HCT116 (cell line): ENCODE results near the gene KLC4. TPM values are rescaled to one million over a fixed set of nuclear protein-coding genes. Genes with fewer than 3 reads are reported as not detected.

Source experiments
- ATAC-seq: fragments of 200-7000 bp; cut with Tn5 transposase; 2 replicates; pipeline ENCODE4 v1.9.1; 2020; ENCODE audit warnings: mild to moderate bottlenecking, moderate library complexity
- BruUV-seq: library from RNA; stranded (reverse); fragments of 400-500 nt; replicated peaks from 2 replicates; lab custom pipeline; 2021; lab: Mats Ljungman, UMichigan
- CTCF ChIA-PET: fragments of 300-600 bp; sonication (Branson Sonifier 250); formaldehyde crosslinking; loops from one replicate; lab custom pipeline; 2021; ENCODE audit warnings: antibody characterized with exemption; lab: Charles Lee
- POLR2A ChIA-PET: fragments of 300-600, 350-600 bp; sonication (Branson Sonifier 250); formaldehyde crosslinking; loops from one replicate; lab custom pipeline; 2021; ENCODE audit warnings: antibody characterized with exemption; lab: Charles Lee
- RAD21 ChIA-PET, 2 experiments: fragments of 300-600 bp; sonication (Branson Sonifier 250); formaldehyde crosslinking; loops; one replicate each; lab custom pipeline; 2023; ENCODE audit warnings: low total read pairs in 2 of 2; ENCODE audit not compliant: uncharacterized antibody in 2 of 2, unreplicated experiment in 2 of 2, low non-redundant PET in 1 of 2; lab: Charles Lee
- DNase-seq: peaks from one replicate; pipeline ENCODE4 v3.0.0-alpha.2; 2010; ENCODE audit warnings: low read depth, low spot score
- H2AFZ ChIP-seq: fragments of 200-600 bp; shearing (Covaris generic), sonication (generic); 2 replicates; pipeline ENCODE4 v1.6.1; 2017; ENCODE audit warnings: low read depth, mixed run types, mixed read lengths, antibody characterized with exemption, low read length; ENCODE audit not compliant: poor library complexity, severe bottlenecking
- H3K27ac ChIP-seq: 2 replicates; pipeline ENCODE4 v1.5.1; 2012; ENCODE audit warnings: low read depth, low read length
- H3K27me3 ChIP-seq: fragments of 200-600 bp; sonication (generic); 2 replicates; pipeline ENCODE4 v1.6.1; 2016; ENCODE audit warnings: mixed run types, low read length, mixed read lengths; ENCODE audit not compliant: insufficient read depth
- H3K36me3 ChIP-seq, 2 experiments: fragments of 200-500 bp in 1 of 2; fragments of 200-600 bp in 1 of 2; sonication (Bioruptor generic) in 1 of 2; sonication (generic) in 1 of 2; 2 replicates each; pipeline versions ENCODE4 v1.5.1 to v1.6.1; 2014 to 2016; ENCODE audit warnings: low read length in 2 of 2, inconsistent platforms in 1 of 2, mixed read lengths in 1 of 2, mixed run types in 1 of 2; ENCODE audit not compliant: insufficient read depth in 2 of 2, control insufficient read depth in 1 of 2
- H3K4me1 ChIP-seq, 2 experiments: fragments of 200-600 bp in 1 of 2; sonication (generic) in 1 of 2; 2 replicates each; pipeline versions ENCODE4 v1.5.1 to v1.6.1; 2012 to 2017; ENCODE audit warnings: low read length in 2 of 2, inconsistent platforms in 1 of 2, mild to moderate bottlenecking in 1 of 2, mixed read lengths in 1 of 2, mixed run types in 1 of 2, moderate library complexity in 1 of 2; ENCODE audit not compliant: insufficient read depth in 2 of 2, control insufficient read depth in 1 of 2
- H3K4me2 ChIP-seq: fragments of 200-600 bp; sonication (generic); 2 replicates; pipeline ENCODE4 v1.6.1; 2017; ENCODE audit warnings: mixed run types, low read length, mixed read lengths
- H3K4me3 ChIP-seq, 2 experiments: fragments of 200-600 bp in 1 of 2; sonication (generic) in 1 of 2; replicated peaks in 1 of 2; 2 replicates each; pipeline ENCODE4 v1.5.1; 2011 to 2016; ENCODE audit warnings: low read length in 2 of 2, control low read depth in 1 of 2, low read depth in 1 of 2, mild to moderate bottlenecking in 1 of 2, mixed read lengths in 1 of 2, mixed run types in 1 of 2
- H3K79me2 ChIP-seq: fragments of 200-600 bp; sonication (generic); 2 replicates; pipeline ENCODE4 v1.6.1; 2017; ENCODE audit warnings: mild to moderate bottlenecking, mixed run types, low read length, moderate library complexity, mixed read lengths; ENCODE audit not compliant: insufficient read depth
- H3K9ac ChIP-seq: fragments of 200-600 bp; sonication (generic); 2 replicates; pipeline ENCODE4 v1.6.1; 2016; ENCODE audit warnings: low read length, mixed read lengths
- H3K9me2 ChIP-seq: fragments of 200-600 bp; sonication (generic), shearing (Covaris generic); 2 replicates; pipeline ENCODE4 v1.6.1; 2017; ENCODE audit warnings: mixed run types, mild to moderate bottlenecking, moderate library complexity; ENCODE audit not compliant: insufficient read depth
- H3K9me3 ChIP-seq, 2 experiments: fragments of 200-500 bp in 1 of 2; fragments of 200-600 bp in 1 of 2; sonication (Bioruptor generic) in 1 of 2; sonication (generic) in 1 of 2; 2 replicates each; pipeline ENCODE4 v1.6.1; 2014 to 2017; ENCODE audit warnings: low read length in 2 of 2, mixed read lengths in 2 of 2, inconsistent platforms in 1 of 2, low read depth in 1 of 2, mild to moderate bottlenecking in 1 of 2, mixed run types in 1 of 2, moderate library complexity in 1 of 2; ENCODE audit not compliant: control insufficient read depth in 1 of 2, insufficient read depth in 1 of 2
- H4K20me1 ChIP-seq: fragments of 200-600 bp; sonication (generic), shearing (Covaris generic); 2 replicates; pipeline ENCODE4 v1.6.1; 2017; ENCODE audit warnings: mixed run types, mild to moderate bottlenecking, moderate library complexity; ENCODE audit not compliant: insufficient read depth
- CBX3 ChIP-seq: IDR thresholded peaks from 2 replicates; pipeline ENCODE4 v1.6.1; 2012; ENCODE audit warnings: low read depth
- EZH2phosphoT487 ChIP-seq: fragments of 200-600 bp; IDR thresholded peaks from 2 replicates; pipeline ENCODE4 v1.6.1; 2018; ENCODE audit warnings: antibody characterized with exemption, borderline replicate concordance
- SRF ChIP-seq: IDR thresholded peaks from 2 replicates; pipeline ENCODE4 v1.6.1; 2012; ENCODE audit warnings: low read depth
- YY1 ChIP-seq: IDR thresholded peaks from 2 replicates; pipeline ENCODE4 v1.6.1; 2011; ENCODE audit warnings: low read length, low read depth, moderate library complexity, mild to moderate bottlenecking; ENCODE audit not compliant: insufficient replicate concordance; ENCODE audit errors: extremely low read depth
- intact Hi-C: fragments of 100-400 bp; cut with micrococcal nuclease; formaldehyde crosslinking; loops from 2 replicates; pipeline ENCODE4 v1.10.0; 2022
- total RNA-seq: library from RNA; stranded (reverse); gene quantifications from one replicate; pipeline ENCODE4 v1.2.1, GENCODE V29; 2021; ENCODE audit not compliant: unreplicated experiment
- TF ChIP-seq, protein P1 (sequence below), 3 experiments: fragments of 200-600 bp in 1 of 3; sonication (generic) in 1 of 3; IDR thresholded peaks in 2 of 3; conservative IDR thresholded peaks in 1 of 3; 2 replicates each; pipeline ENCODE4 v1.5.1; 2012 to 2017; ENCODE audit warnings: low read depth in 2 of 3, low read length in 2 of 3, antibody characterized with exemption in 1 of 3, borderline replicate concordance in 1 of 3, control low read depth in 1 of 3, mild to moderate bottlenecking in 1 of 3, mixed read lengths in 1 of 3, mixed run types in 1 of 3, moderate library complexity in 1 of 3; ENCODE audit not compliant: insufficient read depth in 1 of 3
- TF ChIP-seq, protein P2 (sequence below): IDR thresholded peaks from 2 replicates; pipeline ENCODE4 v1.6.1; 2011; ENCODE audit warnings: mild to moderate bottlenecking, low read length, moderate library complexity; ENCODE audit not compliant: insufficient replicate concordance; ENCODE audit errors: extremely low read depth

Gene KLC4
- total RNA-seq, 1 experiment from 2014 or later: 16.2 TPM

DNA sequence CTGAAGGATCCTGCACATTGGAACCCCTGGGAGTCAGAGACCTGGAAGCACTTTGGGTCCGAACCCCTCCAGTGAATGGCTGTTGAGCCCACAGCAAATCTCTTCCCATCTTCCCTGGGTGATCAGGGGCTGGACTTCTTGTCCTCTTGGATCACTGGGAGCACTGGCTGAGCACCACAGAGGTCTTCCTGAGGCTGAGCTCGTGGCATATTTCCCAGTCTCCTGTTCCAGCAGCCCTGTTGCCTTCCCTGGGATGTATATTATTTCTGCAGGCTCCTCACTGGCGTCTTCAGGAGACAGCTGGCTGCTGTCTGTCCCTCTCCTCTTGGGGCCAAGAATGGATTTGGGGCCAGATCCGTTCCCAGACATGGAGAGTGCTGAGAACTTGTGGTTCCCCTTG, 60.1 kb downstream of the KLC4 start:
- intact Hi-C loops: no loop called here
- ChIA-PET POLR2A (no interaction called here), CTCF (no interaction called here), RAD21 (no interaction called here)
- DNase-seq (no peak), ATAC-seq (no peak)
- Histone ChIP-seq H3K27me3 (no peaks in the 10 kb centered on the region), H3K9me3 (no peaks in the 10 kb centered on the region), H3K27ac (no peak overlapping the region), H3K4me2 (no peak overlapping the region), H3K4me3 (no peak overlapping the region), H3K4me1 (peaks cover 47 to 59% of the 10 kb centered on the region in 2 experiments), H3K9me2 (no peaks in the 10 kb centered on the region), H4K20me1 (no peaks in the 10 kb centered on the region; the same call in 1 of the 2 replicates), H3K79me2 (peaks cover 60% of the 10 kb centered on the region), H2AFZ (no peak overlapping the region), H3K9ac (no peak overlapping the region), H3K36me3 (no peaks in the 10 kb centered on the region)
- no TSS peak for BruUV-seq
- TF ChIP-seq, protein P1, sequence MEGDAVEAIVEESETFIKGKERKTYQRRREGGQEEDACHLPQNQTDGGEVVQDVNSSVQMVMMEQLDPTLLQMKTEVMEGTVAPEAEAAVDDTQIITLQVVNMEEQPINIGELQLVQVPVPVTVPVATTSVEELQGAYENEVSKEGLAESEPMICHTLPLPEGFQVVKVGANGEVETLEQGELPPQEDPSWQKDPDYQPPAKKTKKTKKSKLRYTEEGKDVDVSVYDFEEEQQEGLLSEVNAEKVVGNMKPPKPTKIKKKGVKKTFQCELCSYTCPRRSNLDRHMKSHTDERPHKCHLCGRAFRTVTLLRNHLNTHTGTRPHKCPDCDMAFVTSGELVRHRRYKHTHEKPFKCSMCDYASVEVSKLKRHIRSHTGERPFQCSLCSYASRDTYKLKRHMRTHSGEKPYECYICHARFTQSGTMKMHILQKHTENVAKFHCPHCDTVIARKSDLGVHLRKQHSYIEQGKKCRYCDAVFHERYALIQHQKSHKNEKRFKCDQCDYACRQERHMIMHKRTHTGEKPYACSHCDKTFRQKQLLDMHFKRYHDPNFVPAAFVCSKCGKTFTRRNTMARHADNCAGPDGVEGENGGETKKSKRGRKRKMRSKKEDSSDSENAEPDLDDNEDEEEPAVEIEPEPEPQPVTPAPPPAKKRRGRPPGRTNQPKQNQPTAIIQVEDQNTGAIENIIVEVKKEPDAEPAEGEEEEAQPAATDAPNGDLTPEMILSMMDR (IDR thresholded peaks at IDR 0.05 in 2 of 3, conservative IDR thresholded peaks at IDR 0.05 in 1 of 3; ENCODE audit: borderline replicate concordance in 1 of 3, insufficient read depth in 1 of 3, low read depth in 2 of 3, low read length in 2 of 3): no peak
- TF ChIP-seq, protein P2, sequence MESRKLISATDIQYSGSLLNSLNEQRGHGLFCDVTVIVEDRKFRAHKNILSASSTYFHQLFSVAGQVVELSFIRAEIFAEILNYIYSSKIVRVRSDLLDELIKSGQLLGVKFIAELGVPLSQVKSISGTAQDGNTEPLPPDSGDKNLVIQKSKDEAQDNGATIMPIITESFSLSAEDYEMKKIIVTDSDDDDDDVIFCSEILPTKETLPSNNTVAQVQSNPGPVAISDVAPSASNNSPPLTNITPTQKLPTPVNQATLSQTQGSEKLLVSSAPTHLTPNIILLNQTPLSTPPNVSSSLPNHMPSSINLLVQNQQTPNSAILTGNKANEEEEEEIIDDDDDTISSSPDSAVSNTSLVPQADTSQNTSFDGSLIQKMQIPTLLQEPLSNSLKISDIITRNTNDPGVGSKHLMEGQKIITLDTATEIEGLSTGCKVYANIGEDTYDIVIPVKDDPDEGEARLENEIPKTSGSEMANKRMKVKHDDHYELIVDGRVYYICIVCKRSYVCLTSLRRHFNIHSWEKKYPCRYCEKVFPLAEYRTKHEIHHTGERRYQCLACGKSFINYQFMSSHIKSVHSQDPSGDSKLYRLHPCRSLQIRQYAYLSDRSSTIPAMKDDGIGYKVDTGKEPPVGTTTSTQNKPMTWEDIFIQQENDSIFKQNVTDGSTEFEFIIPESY: no peak
- no peak for TF ChIP-seq YY1
- TF ChIP-seq EZH2phosphoT487: no peak
- TF ChIP-seq SRF: no peak
- no peak for TF ChIP-seq CBX3
